Activated CD4-positive, alpha-beta memory T cell treated with anti-CD3 and anti-CD28 coated beads, Interleukin-2, amount 10 ng/mL, durations not matched to agents 7 days and 5 days (primary cell): ENCODE data around the gene KLHDC7B. TPM values are rescaled to one million over a fixed set of nuclear protein-coding genes. Genes with fewer than 3 reads are reported as not detected.
A peak's percentile ranks its signal among the peaks of the same experiment; 100 is the strongest.

Source experiments
- CTCF ChIA-PET: fragments of 350-600 bp; sonication (Branson Sonifier 250); formaldehyde crosslinking; loops from one replicate; lab custom pipeline; 2021; ENCODE audit warnings: antibody characterized with exemption, inconsistent platforms; lab: Charles Lee
- POLR2A ChIA-PET: fragments of 350-600 bp; sonication (Branson Sonifier 250); formaldehyde crosslinking; loops from one replicate; lab custom pipeline; 2021; ENCODE audit warnings: antibody characterized with exemption; lab: Charles Lee
- DNase-seq: peaks from one replicate; pipeline ENCODE4 v3.0.0-alpha.2; 2020
- H3K27ac Mint-ChIP-seq: one replicate; pipeline ENCODE4 v1.8.0; 2021; ENCODE audit warnings: mild to moderate bottlenecking, mixed read lengths
- H3K27me3 Mint-ChIP-seq: one replicate; pipeline ENCODE4 v1.8.0; 2021; ENCODE audit warnings: mixed read lengths
- H3K36me3 Mint-ChIP-seq: one replicate; pipeline ENCODE4 v1.8.0; 2021; ENCODE audit warnings: low read depth, mixed read lengths
- H3K4me1 Mint-ChIP-seq: one replicate; pipeline ENCODE4 v1.8.0; 2021; ENCODE audit warnings: mixed read lengths
- H3K4me3 Mint-ChIP-seq: one replicate; pipeline ENCODE4 v1.8.0; 2021; ENCODE audit warnings: mild to moderate bottlenecking, mixed read lengths
- H3K9me3 Mint-ChIP-seq: one replicate; pipeline ENCODE4 v1.8.0; 2021; ENCODE audit warnings: mixed read lengths
- total RNA-seq, 2 experiments: library from RNA; stranded (reverse); gene quantifications; one replicate each; pipeline ENCODE4 v1.2.3, GENCODE V29; 2021

KLHDC7B gene
- total RNA-seq, 2 experiments from 2014 or later, result 8.0 to 8.4 TPM

DNA sequence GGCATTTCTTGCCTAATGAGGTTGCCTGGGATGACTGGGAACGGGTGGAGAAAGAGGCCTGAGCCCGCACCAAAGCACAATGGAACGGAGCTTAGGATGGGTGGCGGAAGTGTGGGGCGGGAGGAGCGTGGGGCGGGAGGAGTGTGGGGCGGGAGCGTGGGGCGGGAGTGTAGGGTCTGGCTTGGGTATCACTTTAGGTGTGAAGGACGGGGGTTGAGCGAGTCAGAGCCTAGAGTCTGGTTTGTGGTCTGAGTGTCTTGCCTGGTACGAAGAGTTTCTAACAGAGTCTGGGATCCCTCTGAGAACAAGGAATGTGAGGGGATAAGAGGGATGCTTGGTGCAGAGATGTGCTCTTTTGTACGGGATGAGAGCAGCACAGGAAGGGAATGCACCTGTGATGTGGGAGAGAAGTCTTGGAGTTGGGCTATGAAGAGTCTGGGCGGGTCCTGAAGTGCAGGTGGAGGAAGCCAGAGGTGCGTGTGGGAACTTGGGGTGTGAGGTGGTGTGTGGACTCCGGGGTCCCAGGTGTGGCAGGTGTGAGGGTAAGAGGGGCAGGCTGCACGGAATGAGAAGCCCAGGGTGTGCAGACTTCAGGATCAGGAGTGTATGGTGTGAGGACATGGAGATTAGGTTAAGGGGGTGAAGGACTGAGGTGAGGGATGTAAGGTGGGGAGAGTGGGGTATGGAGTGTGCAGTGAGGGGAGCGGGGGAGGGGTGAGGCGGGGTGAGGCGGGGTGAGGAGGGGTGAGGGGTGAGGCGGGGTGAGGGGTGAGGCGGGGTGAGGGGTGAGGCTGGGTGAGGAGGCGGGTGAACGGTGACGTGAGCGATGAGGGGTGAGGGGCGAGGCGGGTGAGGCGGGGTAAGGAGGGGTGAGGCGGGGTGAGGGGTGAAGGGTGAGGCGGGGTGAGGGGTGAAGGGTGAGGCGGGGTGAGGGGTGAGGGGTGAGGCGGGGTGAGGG is 16.0 kb downstream of the KLHDC7B start:
- peaks cover 25% of the 10 kb centered on the region for H3K27me3 Mint-ChIP-seq
- no peak overlapping the region for H3K27ac Mint-ChIP-seq
- peak overlapping the region; percentile 39 for H3K4me3 Mint-ChIP-seq
- ChIA-PET CTCF (interaction anchor here (0.7 kb wide), 1 partner anchor 36 kb away, joined by 3 read pairs; the partner anchor contains the start of gene SCO2), POLR2A (interaction anchor here (1.4 to 8.1 kb wide), 3 partner anchors 14 to 35 kb away, joined by 5 to 109 read pairs (median 9); partner anchors contain the start of gene SCO2)
- H3K4me1 Mint-ChIP-seq, result peaks cover 26% of the 10 kb centered on the region
- no peak for DNase-seq
- H3K36me3 Mint-ChIP-seq, result no peaks in the 10 kb centered on the region
- no peaks in the 10 kb centered on the region for H3K9me3 Mint-ChIP-seq

DNA sequence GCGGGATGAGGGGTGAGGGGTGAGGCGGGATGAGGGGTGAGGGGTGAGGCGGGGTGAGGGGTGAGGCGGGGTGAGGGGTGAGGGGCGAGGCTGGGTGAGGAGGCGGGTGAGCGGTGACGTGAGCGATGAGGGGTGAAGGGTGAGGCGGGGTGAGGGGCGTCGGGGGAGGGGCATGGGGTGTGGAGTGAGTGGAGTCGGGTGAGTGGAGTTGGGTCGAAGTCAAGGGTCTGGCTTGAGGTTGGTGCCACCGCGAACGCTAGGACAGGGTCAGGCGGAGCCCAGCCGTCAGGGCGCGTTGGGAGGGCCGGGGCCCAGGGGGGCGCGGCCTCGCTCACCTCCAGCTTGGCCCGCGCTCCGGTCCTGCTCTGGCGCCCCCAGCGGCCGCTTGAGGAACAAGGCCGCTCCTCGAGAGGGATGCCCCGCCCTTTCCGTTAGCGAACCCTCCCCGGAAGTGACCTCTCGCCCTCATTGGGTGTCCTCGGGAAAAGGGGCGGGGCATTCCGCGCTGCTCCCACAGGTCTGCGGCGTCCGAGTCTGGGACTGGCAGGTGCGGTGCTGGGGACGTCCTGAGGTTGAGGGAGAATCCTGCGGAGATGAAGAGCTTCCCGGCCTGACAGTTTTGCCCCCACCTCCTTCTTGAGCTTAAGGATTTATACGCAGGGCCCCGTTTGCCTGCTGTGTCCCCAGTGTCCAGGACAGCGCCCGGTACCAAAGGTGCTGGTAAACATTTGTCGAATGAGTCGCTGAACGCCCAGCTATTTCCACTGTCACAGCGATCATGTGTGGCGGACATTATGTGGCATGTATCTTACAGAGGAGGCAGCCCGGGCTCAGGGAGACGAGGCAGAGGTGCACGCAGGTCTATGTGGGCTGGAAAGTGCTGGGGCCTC is 17.1 kb downstream of the KLHDC7B start, which contains the start of gene SYCE3:
SYCE3 (minus strand) TSS at position 397 of the 890 bp plus-strand sequence. CDS start 6,514 bp downstream, outside the sequence.
- Mint-ChIP-seq H3K4me1 (peaks cover 26% of the 10 kb centered on the region), H3K36me3 (no peaks in the 10 kb centered on the region), H3K9me3 (no peaks in the 10 kb centered on the region), H3K27ac (peak within 1 kb of the TSS; percentile 48), H3K27me3 (peaks cover 25% of the 10 kb centered on the region), H3K4me3 (peak within 1 kb of the TSS; percentile 77)
- DNase-seq, result peak; percentile 98
- ChIA-PET CTCF (interaction anchor here (0.6 to 4.0 kb wide), 19 partner anchors 10 to 179 kb away, joined by 3 to 48 read pairs (median 6); partner anchors contain the start of genes ARSA, KLHDC7B, SCO2 and TYMP), POLR2A (interaction anchor here (1.1 to 8.1 kb wide), 16 partner anchors 8 to 57 kb away, joined by 4 to 109 read pairs (median 12); partner anchors contain the start of genes CHKB, CPT1B, LMF2 and NCAPH2)

DNA sequence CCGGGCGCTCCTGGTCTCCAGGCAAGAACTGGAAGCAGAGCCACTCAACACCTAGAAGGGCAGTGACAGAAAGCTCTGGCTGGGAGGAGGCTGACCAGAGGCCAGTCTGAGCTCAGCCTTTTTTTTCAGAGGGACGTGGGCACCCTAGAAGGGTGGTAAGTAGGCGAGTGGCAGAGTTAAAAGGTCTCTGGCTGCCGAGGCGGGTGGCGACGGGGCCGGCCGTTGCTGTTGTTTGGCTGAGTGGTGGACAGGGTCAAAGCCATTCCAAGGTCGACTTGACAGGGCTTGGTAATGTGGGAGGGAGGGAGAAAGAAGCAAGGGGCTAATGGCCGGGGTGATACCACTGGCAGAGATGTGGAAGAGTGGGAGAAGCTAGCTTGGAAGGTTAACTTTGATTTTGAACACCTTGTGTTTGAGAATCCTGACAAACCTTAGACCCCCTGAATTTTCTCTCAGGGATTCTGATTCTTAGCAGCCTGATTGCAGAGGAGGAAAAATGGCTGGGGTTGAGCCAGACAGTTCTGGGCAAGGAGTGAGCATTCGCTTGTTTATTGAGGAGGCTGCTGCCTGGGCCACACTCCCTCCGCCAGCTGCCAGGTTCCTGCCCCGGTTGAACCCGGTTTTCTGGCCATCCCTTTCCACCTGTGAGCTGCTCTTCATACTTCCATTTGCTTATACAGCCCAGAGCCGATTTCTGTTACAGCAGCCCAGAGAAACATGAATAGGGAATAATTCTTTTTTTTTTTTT is 17.9 kb downstream of the KLHDC7B start:
- no peak for DNase-seq
- peaks cover 1% of the 10 kb centered on the region for H3K36me3 Mint-ChIP-seq
- ChIA-PET CTCF (interaction anchor here (0.6 to 4.0 kb wide), 19 partner anchors 9 to 179 kb away, joined by 3 to 48 read pairs (median 6); partner anchors contain the start of genes ARSA, KLHDC7B, SCO2 and TYMP), POLR2A (interaction anchor here (1.1 to 8.1 kb wide), 16 partner anchors 9 to 57 kb away, joined by 4 to 109 read pairs (median 12); partner anchors contain the start of genes CHKB, CPT1B, LMF2 and NCAPH2)
- H3K4me3 Mint-ChIP-seq, result peak overlapping the region; percentile 77
- H3K9me3 Mint-ChIP-seq, result no peaks in the 10 kb centered on the region
- peaks cover 23% of the 10 kb centered on the region for H3K27me3 Mint-ChIP-seq
- peaks cover 26% of the 10 kb centered on the region for H3K4me1 Mint-ChIP-seq
- H3K27ac Mint-ChIP-seq, result no peak overlapping the region

DNA sequence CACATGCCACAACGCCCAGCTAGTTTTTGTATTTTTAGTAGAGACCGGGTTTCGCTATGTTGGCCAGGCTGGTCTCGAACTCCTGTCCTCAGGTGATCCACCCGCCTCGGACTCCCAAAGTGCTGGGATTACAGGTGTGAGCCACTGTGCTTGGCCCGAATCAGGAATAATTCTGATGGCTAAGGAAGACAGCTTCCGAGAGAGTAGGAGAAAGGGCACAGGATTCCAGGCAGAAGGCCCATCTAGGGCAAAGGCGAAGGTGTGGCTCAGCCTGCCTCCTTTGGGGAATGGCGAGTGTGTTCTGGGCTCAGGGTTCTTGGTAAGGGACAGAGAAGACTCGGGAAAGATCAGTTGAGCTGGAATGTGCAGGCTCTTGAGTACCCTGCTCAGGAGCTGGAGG is 18.6 kb downstream of the KLHDC7B start:
- H3K36me3 Mint-ChIP-seq, result peaks cover 5% of the 10 kb centered on the region

DNA sequence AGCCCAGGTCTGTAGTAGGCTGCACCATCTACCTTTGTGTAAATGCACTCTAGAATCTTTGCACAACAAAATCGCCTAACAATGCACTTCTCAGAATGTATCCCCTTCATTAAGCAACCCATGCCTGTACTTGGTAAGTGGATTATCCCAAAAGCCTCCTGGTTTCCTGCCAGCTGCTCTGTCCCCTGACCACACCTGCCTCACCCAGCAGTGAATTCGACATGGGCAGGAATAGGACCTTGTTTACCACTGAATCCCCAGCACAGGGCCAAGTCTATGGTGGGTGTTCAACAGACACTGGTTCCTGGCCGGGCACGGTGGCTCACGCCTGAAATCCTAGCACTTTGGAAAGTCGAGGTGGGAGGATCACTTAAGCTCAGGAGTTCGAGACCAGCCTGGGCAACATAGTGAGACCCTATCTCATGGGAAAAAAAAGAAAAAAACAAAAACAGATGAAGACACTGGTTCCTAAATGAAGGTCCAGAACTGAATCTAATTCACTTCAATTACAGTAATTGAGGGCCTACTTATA is 22.1 kb downstream of the KLHDC7B start:
- H3K27me3 Mint-ChIP-seq, result peaks cover 11% of the 10 kb centered on the region
- H3K4me1 Mint-ChIP-seq, result peaks cover 11% of the 10 kb centered on the region
- H3K27ac Mint-ChIP-seq, result no peak overlapping the region
- DNase-seq, result no peak
- ChIA-PET POLR2A (interaction anchor here (8.1 kb wide), 1 partner anchor 41 kb away, joined by 109 read pairs; the partner anchor contains the start of gene SCO2), CTCF (no interaction called here)
- H3K4me3 Mint-ChIP-seq, result no peak overlapping the region
- no peaks in the 10 kb centered on the region for H3K9me3 Mint-ChIP-seq
- H3K36me3 Mint-ChIP-seq, result peaks cover 28% of the 10 kb centered on the region

More for the DNA sequence above, 18.6 kb downstream of the KLHDC7B start:
- DNase-seq, result no peak
- Mint-ChIP-seq H3K4me3 (no peak overlapping the region), H3K9me3 (no peaks in the 10 kb centered on the region), H3K27ac (no peak overlapping the region), H3K4me1 (peaks cover 26% of the 10 kb centered on the region), H3K27me3 (peaks cover 21% of the 10 kb centered on the region)
- ChIA-PET CTCF (interaction anchor here (0.9 to 4.0 kb wide), 6 partner anchors 8 to 57 kb away, joined by 4 to 48 read pairs (median 23); partner anchors contain the start of genes CPT1B, KLHDC7B and SCO2), POLR2A (interaction anchor here (1.7 to 8.1 kb wide), 10 partner anchors 9 to 56 kb away, joined by 5 to 109 read pairs (median 13); partner anchors contain the start of genes CHKB, SCO2 and TYMP)

DNA sequence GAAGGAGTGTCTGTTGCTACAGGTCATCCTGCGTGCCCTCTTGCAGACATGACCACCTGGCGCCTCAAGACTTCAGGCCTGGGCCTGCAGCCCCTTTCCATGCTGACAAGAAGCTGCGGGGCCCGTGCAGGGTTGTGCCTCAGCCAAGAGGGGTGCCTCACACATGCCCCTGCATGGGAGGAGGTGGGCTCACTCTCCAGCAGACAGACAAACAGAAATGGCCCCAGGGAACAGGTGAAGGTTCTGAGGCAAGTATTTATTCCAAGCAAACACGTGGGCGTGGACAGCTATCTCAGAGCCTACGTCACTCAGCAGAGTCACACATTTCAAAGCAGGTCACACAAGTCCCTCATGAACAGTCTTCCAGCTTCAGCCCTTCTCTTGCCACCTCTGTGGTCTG is 22.9 kb downstream of the KLHDC7B start:
- Mint-ChIP-seq H3K27ac (no peak overlapping the region), H3K4me3 (no peak overlapping the region), H3K36me3 (peaks cover 30% of the 10 kb centered on the region), H3K4me1 (peaks cover 3% of the 10 kb centered on the region), H3K27me3 (peaks cover 9% of the 10 kb centered on the region), H3K9me3 (no peaks in the 10 kb centered on the region)
- no peak for DNase-seq
- POLR2A ChIA-PET, result no interaction called here
- CTCF ChIA-PET, result no interaction called here

DNA sequence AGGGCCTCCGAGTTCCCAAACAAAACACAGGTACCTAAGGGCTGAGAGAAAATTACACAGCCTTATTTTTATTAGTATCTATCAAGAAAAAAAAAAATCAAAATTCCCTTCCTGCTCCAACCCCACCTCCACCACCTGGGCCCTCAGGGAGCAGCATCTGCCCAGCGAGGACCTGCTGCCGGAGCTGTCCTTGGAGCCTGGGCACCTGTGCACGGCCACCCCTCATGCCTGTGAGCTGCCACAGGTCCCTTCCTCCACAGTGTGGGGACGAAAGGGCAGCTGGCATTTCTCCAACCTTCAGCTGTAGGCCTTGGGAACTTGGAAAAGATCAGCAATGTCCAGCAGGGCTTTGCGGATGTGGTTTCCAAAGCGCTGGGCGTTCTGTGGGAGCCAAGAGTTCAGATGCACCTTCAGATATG is 23.4 kb downstream of the KLHDC7B start:
- ChIA-PET POLR2A (no interaction called here), CTCF (no interaction called here)
- Mint-ChIP-seq H3K36me3 (peaks cover 30% of the 10 kb centered on the region), H3K27ac (no peak overlapping the region), H3K9me3 (no peaks in the 10 kb centered on the region), H3K4me1 (no peaks in the 10 kb centered on the region), H3K4me3 (no peak overlapping the region), H3K27me3 (peaks cover 7% of the 10 kb centered on the region)
- no peak for DNase-seq

DNA sequence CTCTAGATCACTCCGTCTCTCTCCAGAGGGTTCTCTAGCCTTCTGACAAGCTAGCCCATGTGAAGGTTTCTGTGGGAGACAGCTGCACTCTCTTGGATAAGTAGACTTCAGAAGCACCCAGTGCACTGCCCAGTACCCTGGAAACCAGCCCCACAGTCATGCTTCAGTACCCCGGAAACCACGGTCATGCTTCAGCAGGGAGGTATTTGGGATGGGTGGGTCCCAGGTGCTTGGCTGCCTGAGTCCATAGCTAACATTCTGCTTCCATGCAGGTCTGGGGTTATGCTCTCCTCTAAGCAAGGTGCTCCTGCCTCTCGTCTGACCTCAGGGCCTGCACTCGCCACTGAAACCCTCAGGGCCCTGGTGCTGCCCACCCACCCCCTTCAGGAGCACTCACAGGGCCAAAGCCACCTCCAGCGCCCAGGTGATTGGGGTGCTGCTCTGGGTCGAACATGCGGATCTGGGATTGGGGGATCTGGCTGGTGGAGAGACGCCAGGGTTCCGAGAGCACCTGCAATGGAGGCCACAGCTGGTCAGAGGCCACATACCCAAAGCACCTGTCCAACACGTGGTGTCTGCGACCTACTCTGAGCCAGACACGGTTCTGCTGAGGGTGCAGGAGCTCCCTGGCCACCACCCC is 24.3 kb downstream of the KLHDC7B start:
- Mint-ChIP-seq H3K4me1 (no peaks in the 10 kb centered on the region), H3K9me3 (no peaks in the 10 kb centered on the region), H3K36me3 (peaks cover 30% of the 10 kb centered on the region), H3K27ac (no peak overlapping the region), H3K27me3 (no peaks in the 10 kb centered on the region), H3K4me3 (no peak overlapping the region)
- ChIA-PET POLR2A (interaction anchor here (1.0 kb wide), 1 partner anchor 13 kb away, joined by 3 read pairs; the partner anchor contains the start of gene CHKB), CTCF (interaction anchor here (1.3 kb wide), 1 partner anchor 12 kb away, joined by 3 read pairs; the partner anchor contains the start of gene CHKB)
- DNase-seq, result no peak

DNA sequence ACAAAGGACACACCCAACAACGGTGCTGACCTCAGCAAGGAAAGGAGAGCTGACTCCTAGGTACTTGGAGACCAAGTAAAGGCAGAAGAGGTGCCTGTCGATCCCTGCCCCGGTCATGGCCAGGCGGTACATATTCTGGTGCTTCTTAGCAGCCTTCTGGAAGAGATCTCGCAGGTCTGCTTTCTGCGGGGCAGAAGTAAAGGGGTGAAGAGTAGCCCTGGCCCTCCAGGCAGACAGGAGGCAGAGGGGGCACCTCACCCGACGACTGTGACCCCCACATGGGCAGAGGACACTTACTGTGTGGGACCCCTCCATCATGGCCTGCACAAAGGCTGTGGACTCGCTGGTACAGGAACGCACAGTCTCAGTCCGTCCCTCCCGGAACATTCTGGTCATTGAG is 25.2 kb downstream of the KLHDC7B start:
- no peak overlapping the region for H3K27ac Mint-ChIP-seq
- no peak for DNase-seq
- peaks cover 34% of the 10 kb centered on the region for H3K36me3 Mint-ChIP-seq
- no peak overlapping the region for H3K4me3 Mint-ChIP-seq
- H3K27me3 Mint-ChIP-seq, result no peaks in the 10 kb centered on the region
- ChIA-PET POLR2A (interaction anchor here (1.0 to 1.5 kb wide), 2 partner anchors 12 to 45 kb away, joined by 3 to 4 read pairs; partner anchors contain the start of genes CHKB and SCO2), CTCF (interaction anchor here (1.3 kb wide), 1 partner anchor 12 kb away, joined by 3 read pairs; the partner anchor contains the start of gene CHKB)
- no peaks in the 10 kb centered on the region for H3K9me3 Mint-ChIP-seq
- no peaks in the 10 kb centered on the region for H3K4me1 Mint-ChIP-seq

DNA sequence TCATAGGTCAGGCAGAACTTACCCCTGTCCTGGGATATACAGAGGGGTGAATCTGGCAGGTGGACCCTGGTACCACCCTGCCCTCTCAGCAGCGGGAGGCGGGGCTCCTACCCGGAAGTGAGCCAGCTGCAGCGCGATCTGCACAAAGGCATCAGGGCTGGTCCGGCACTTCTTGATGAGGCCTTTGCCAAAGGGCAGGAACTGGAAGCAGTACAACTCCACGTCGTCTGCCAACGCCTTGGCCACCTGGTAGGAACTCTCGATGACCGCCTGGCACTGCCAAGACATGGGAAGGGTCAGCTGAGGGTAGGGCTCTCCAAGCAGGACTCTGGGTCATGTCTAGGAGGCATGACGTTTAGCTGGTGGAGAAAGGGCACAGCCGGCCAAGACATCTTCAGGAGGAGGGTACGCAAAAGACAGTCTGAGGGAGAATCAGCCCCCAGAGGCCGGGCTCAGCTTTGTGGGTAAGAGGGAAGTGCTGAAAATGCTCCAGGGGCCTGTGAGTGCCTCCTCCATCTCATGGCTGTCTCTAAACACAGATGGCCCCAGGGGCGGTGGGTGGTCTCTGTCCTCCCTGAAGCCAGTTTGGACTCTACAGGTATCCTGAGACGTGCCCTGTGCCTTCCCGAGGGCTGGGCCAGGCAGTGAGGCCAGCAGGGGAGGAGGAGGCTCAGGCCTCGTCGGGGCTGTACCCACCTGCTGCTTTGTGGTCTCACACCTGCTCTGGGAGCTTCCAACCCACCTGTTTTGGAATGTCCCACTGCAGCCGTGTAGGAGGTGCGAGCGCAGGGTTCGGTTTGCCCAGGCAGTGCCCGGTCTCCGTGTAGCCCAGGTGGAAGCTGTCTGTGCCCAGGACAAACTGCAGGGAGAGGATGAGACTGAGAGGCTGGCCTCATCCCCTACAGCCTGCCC is 25.8 kb downstream of the KLHDC7B start:
- H3K4me3 Mint-ChIP-seq, result no peak overlapping the region
- H3K27ac Mint-ChIP-seq, result no peak overlapping the region
- no peak for DNase-seq
- H3K4me1 Mint-ChIP-seq, result no peaks in the 10 kb centered on the region
- POLR2A ChIA-PET, result interaction anchor here (1.0 to 2.1 kb wide), 6 partner anchors 8 to 46 kb away, joined by 3 to 13 read pairs (median 4); partner anchors contain the start of genes CHKB, SCO2 and SYCE3
- CTCF ChIA-PET, result interaction anchor here (1.3 to 1.9 kb wide), 3 partner anchors 8 to 46 kb away, joined by 3 to 8 read pairs (median 8); partner anchors contain the start of genes CHKB, SCO2 and SYCE3
- peaks cover 39% of the 10 kb centered on the region for H3K36me3 Mint-ChIP-seq
- H3K9me3 Mint-ChIP-seq, result no peaks in the 10 kb centered on the region
- no peaks in the 10 kb centered on the region for H3K27me3 Mint-ChIP-seq
